ENCODE data around the gene SGSM1.

- TF ChIP-seq XRCC4 (IDR thresholded peaks at IDR 0.05; ENCODE audit: extremely low read depth, insufficient read depth, insufficient read length) (no peak), BRCA1 (IDR thresholded peaks at IDR 0.05) (no peak), BRCA1 (CRISPR knock-in tag; IDR thresholded peaks at IDR 0.05) (no peak), HOMEZ (CRISPR knock-in tag; IDR thresholded peaks at IDR 0.05) (no peak), TAF1 (IDR thresholded peaks at IDR 0.05; ENCODE audit: control insufficient read depth, extremely low read depth, insufficient read depth, low read length, severe bottlenecking) (no peak), SMARCC2 (IDR thresholded peaks at IDR 0.05; ENCODE audit: low read depth) (no peak), IRF9 (tag; IDR thresholded peaks at IDR 0.05) (no peak), RAD21 (CRISPR knock-in tag; conservative IDR thresholded peaks at IDR 0.05 in 1 of 2, IDR thresholded peaks at IDR 0.05 in 1 of 2) (no peak), STAT5A (IDR thresholded peaks at IDR 0.05; ENCODE audit: borderline replicate concordance, low read length) (no peak)
Observed at GRCh38 chr22:24952837-24953383, 146.9 kb downstream of the SGSM1 start.
